HG03060 (cell line): ENCODE measurements around the gene CEP295NL.
"Not testable (repeated sequence)": the region's sequence is repeated elsewhere in the genome, so short reads cannot be mapped to it uniquely, and the experiment has no call there.

ENCODE experiments used
- ATAC-seq: cut with Tn5 transposase; IDR thresholded peaks from one replicate; pipeline ENCODE4 v1.9.1; 2021; ENCODE audit warnings: low read depth, moderate number of reproducible peaks; ENCODE audit not compliant: unreplicated experiment

CEP295NL gene

GRCh38 chr17:78890096-78890495 lies 12.9 kb downstream of the CEP295NL start:
- not testable (repeated sequence) for ATAC-seq

GRCh38 chr17:78889531-78889930 lies 13.5 kb downstream of the CEP295NL start:
- ATAC-seq, result no peak

- ATAC-seq, result no peak
Measured at GRCh38 chr17:78888941-78889518, 14.0 kb downstream of the CEP295NL start.

- no peak for ATAC-seq
Measured at GRCh38 chr17:78886954-78887353, 16.0 kb downstream of the CEP295NL start.

DNA sequence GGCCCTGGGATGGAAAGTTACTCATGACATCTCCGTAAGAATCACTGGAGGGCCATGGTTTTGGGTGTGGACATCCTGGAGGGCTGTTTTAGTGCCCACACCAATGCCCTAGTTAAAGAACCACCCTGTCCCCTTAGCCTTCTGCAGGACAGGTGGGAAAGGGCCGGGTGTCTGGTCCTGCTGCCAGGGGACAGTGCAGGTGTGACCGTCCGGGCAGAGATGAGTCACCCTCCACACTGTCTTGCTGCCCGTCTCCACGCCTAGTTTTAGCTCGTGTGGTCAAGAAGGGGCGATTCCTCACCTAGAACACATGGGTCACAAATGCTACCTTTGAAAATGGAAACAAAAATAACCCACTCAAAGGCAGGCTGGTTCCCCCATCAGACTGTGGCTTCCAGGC lies 17.0 kb downstream of the CEP295NL start:
- no peak for ATAC-seq

DNA sequence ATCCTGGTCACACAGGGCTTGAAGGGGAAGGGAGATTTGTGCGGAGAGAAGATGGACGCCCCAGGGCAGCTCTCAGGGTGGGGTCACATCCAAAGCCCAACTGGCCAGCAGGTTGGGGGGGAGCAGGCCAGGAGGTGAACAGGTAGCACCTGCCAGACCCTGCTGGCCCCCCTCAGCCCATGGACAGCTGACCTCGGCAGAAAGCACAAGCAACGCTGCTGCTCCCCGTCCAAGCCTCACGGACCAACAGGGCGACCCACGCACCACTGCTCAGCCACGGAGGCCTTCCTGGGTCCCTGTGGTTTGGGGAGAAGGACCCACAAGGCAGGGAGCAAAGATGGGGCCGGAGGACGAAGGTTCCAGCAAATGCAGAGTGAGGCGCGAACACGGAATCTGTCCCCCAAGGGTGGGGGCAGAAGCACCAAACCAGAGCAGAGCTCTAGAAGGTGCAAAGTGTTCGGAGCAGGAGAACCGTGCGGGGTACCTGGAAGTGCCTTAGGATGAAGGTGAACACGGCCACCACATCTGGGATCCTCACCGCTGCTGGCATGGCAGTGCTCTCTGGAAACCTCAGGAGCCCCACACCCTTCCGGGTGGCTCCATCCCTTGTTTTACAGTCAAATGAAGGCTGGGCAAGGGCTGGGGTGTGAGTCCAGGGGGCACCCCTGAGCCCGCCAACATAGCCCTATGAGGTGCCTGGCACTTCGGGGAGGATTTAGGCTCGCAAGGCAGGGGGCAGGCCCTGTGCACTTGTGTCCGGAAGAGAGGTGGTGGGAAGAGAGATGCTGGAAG lies 17.9 kb downstream of the CEP295NL start:
- no peak for ATAC-seq

GRCh38 chr17:78884148-78884825 lies 18.7 kb downstream of the CEP295NL start:
- no peak for ATAC-seq

DNA sequence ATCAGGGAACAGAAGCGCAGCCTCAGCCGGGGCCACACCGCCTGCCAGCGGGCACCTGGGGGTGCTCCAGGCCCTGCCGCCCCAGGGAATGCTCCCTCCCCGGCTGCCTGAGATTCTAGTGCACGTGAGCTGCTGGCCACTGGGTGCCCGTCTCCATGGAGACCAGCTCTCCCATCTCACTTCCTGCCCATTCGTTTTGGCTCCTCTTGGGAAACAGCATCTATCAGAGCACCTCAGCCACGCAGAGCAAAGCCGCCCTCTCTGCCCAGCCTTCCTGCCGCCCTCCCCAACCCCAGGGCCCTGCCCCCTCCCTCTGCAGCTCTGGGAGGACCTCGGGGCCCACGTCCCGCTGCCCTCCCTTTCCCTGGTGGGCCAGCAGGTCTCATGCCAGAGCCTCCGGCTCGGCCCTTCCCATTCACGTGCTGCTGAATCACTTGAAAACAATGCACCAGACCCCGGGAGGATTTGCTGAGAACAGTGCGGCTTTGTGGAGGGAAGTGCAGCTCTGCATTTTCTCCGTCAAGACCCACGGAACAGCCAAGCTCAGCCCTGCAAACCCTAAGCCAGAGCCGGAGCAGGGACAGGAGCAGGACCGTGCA lies 19.4 kb downstream of the CEP295NL start:
- no peak for ATAC-seq

GRCh38 chr17:78883089-78883532 lies 19.9 kb downstream of the CEP295NL start:
- no peak for ATAC-seq

DNA sequence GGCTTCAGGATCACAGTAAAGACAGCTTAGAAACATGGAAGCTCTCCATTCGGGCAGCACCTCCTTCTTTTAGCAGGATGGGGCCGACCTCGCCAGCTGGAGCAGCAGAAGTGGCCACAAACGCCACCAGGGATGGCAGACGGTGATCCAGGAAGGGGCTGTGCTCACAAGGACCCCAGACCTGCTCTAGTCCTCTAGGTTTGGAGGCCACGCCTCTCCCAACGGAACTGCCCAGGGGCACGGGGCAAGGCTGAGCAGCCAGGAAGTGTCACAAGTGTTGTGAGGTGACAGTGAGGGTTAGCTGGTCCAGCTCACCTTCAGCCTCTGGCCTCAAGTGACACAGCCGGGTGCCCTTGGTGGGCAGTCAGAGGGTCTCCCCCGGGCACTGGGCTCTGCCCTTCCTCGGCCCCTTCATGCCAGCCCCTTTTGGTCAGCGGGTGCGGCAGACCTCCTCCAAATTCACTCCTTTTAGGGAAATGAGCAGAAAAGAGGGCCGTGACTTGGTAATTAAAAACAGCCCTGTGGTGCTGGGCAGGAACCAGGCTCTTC lies 20.4 kb downstream of the CEP295NL start:
- ATAC-seq, result no peak

- ATAC-seq, result no peak
Measured at GRCh38 chr17:78879635-78880186, 23.3 kb downstream of the CEP295NL start.

- no peak for ATAC-seq
Measured at GRCh38 chr17:78878871-78879527, 24.0 kb downstream of the CEP295NL start.

- ATAC-seq, result no peak
Measured at GRCh38 chr17:78878261-78878660, 24.7 kb downstream of the CEP295NL start.

- not testable (repeated sequence) for ATAC-seq
Measured at GRCh38 chr17:78876954-78877517, 26.0 kb downstream of the CEP295NL start.

GRCh38 chr17:78876094-78876597 lies 26.9 kb downstream of the CEP295NL start:
- no peak for ATAC-seq

DNA sequence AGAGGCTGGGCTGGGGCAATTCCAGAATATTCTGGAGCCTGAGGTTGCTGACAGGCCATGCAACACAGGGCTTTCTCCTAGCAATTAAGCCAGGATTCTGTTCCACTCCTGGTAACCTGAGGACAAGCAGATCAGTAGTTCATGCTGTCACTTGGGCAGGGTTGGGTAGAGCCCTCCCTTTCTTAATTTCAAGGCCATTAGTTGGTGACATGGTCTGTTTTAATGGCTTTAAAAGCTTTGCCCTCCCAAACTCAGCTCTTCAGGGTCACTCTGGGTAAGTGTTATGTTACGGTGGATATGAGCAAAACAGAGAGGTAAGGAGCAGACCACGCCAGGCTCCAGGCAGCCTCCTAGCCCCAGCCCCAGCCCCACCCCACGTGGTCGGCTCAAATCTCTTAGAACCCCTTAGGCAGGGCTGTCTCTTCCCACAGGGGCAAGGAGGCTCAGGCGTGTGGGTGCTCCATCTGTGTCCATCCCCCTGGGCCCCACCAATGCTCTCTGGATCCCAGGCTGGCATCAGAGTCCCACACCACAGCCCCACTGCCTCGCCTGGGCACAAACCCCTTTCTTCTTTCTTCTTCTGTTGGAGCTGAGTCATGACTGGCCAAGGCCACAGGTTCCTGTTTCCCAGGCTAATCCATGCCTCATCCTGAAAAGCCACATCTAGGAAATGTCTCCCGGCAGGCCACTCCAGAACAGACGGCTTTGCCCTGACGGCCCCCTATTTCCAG lies 27.5 kb downstream of the CEP295NL start:
- ATAC-seq, result no peak

DNA sequence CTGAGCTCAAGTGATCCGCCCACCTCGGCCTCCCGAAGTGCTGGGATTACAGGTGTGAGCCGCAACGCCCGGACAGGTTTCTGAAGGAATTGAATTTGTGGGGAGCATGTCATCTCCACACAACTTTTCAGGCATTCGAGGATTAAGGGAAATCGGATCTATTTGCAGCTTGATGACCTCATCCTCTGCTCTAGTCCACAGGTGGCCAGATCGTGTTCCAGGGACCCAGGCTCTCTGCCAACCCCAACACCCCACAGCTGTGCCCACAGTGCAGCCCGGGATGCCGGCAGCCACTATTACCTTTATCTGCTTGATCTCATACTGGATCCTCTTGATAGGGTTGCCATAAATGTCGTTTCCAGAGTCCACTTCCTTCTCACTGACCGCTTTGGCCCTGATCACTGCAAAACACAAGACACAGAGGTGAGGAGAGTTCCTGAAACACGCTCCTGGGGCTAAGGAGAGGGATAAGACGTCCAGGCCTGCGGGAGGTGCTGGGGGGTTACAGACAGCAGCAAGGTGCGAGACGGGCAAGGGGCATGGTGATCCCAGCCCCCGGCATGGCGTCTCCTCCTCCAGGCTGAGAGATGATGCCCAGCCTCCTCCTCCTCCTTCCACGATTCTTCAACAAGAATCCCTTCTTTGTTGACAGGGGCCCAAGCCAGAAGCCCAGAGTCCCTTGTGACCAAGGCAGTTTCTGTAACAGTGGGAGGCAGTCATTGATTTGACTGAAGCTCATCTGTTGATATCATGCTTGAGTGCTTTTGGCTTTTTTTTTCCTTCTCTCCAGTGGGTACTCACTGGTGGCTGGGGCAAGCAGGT lies 29.3 kb downstream of the CEP295NL start:
- ATAC-seq, result no peak

DNA sequence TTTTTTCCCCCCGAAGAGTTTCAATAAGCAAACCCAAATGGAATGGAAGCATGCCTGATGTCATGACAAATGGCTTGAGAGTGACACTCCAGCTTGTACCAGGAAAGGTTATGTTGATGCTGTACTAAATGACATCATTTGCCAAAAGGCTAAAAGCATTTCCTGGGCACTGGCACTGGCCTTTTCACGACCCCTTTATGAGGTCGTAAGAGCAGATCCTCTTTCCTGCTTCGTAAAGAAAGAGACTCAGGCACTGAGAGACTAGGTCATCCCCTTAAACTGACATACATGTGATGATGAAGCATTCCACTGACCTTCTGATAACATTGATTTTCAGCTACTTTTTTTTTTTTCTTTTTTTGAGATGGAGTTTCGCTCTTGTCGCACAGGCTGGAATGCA lies 30.5 kb downstream of the CEP295NL start:
- no peak for ATAC-seq
